ENCODE results near the gene DNAJC8. TPM values are rescaled to one million over a fixed set of nuclear protein-coding genes. Genes with fewer than 3 reads are reported as not detected.

Gene DNAJC8
- total RNA-seq, 1 experiment from 2014 or later = 127 TPM

DNA sequence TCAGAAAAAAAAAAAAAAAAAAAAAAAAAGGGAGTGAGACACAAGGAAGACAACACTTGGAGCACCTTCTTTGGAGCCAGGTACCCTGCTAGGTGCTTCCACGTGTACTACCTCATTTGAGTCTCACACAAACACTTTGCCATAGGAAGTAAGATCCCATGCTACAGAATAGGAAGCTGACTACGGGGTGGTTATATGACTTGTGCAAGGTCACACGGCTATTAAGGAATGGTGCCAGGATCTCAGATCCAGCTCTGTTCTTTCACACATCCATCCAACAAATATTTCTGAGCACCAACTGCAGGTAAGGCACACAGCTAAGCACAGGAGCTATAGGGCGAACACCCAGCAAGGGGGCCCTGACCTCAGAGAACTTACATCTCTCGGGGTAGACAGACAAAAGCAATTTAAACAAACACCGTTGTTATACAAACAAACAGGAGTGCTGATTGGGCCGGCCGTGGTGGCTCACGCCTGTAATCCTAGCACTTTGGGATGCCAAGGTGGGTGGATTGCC is 78.7 kb downstream of the DNAJC8 start:
- intact Hi-C loops (cut with micrococcal nuclease; ENCODE audit: unreplicated experiment) (no loop called here), in situ Hi-C loops (cut with HindIII; ENCODE audit: low pct_unique_long_range_greater_than_20kb, low sequenced_read_pairs) (no loop called here)
- peak overlapping the region; percentile 3; the same call in 1 of the 2 replicates for H3K27ac ChIP-seq (ENCODE audit: low read length)
- H3K27me3 ChIP-seq (ENCODE audit: control insufficient read depth, insufficient read depth, low read length) = no peaks in the 10 kb centered on the region
- no peak overlapping the region for H3K4me3 ChIP-seq (ENCODE audit: low read depth in 2 of 2, low read length in 2 of 2)
- ChIA-PET CTCF (interaction anchor here (1.2 kb wide), 1 partner anchor 43 kb away, joined by 3 read pairs; no protein-coding TSS in a partner anchor), POLR2A (interaction anchor here (0.6 kb wide), 1 partner anchor 15 kb away, joined by 11 read pairs; no protein-coding TSS in a partner anchor)
- TF ChIP-seq, protein P1, sequence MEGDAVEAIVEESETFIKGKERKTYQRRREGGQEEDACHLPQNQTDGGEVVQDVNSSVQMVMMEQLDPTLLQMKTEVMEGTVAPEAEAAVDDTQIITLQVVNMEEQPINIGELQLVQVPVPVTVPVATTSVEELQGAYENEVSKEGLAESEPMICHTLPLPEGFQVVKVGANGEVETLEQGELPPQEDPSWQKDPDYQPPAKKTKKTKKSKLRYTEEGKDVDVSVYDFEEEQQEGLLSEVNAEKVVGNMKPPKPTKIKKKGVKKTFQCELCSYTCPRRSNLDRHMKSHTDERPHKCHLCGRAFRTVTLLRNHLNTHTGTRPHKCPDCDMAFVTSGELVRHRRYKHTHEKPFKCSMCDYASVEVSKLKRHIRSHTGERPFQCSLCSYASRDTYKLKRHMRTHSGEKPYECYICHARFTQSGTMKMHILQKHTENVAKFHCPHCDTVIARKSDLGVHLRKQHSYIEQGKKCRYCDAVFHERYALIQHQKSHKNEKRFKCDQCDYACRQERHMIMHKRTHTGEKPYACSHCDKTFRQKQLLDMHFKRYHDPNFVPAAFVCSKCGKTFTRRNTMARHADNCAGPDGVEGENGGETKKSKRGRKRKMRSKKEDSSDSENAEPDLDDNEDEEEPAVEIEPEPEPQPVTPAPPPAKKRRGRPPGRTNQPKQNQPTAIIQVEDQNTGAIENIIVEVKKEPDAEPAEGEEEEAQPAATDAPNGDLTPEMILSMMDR (IDR thresholded peaks at IDR 0.05) = no peak
- TF ChIP-seq TCF7L2 (IDR thresholded peaks at IDR 0.05; ENCODE audit: low read depth, low read length) (no peak), SIN3A (IDR thresholded peaks at IDR 0.05; ENCODE audit: borderline replicate concordance, insufficient read depth, low read depth, low read length) (no peak), POLR2AphosphoS5 (IDR thresholded peaks at IDR 0.05; ENCODE audit: low read depth, low read length) (no peak)
- TF ChIP-seq, protein P2, sequence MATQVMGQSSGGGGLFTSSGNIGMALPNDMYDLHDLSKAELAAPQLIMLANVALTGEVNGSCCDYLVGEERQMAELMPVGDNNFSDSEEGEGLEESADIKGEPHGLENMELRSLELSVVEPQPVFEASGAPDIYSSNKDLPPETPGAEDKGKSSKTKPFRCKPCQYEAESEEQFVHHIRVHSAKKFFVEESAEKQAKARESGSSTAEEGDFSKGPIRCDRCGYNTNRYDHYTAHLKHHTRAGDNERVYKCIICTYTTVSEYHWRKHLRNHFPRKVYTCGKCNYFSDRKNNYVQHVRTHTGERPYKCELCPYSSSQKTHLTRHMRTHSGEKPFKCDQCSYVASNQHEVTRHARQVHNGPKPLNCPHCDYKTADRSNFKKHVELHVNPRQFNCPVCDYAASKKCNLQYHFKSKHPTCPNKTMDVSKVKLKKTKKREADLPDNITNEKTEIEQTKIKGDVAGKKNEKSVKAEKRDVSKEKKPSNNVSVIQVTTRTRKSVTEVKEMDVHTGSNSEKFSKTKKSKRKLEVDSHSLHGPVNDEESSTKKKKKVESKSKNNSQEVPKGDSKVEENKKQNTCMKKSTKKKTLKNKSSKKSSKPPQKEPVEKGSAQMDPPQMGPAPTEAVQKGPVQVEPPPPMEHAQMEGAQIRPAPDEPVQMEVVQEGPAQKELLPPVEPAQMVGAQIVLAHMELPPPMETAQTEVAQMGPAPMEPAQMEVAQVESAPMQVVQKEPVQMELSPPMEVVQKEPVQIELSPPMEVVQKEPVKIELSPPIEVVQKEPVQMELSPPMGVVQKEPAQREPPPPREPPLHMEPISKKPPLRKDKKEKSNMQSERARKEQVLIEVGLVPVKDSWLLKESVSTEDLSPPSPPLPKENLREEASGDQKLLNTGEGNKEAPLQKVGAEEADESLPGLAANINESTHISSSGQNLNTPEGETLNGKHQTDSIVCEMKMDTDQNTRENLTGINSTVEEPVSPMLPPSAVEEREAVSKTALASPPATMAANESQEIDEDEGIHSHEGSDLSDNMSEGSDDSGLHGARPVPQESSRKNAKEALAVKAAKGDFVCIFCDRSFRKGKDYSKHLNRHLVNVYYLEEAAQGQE (IDR thresholded peaks at IDR 0.05; ENCODE audit: insufficient read depth in 1 of 2, low read depth in 2 of 2, low read length in 1 of 2) = no peak
- H3K9me3 ChIP-seq (ENCODE audit: control insufficient read depth, insufficient read depth, low read depth, low read length) = no peaks in the 10 kb centered on the region
- BruUV-seq (replicated peaks) = no TSS peak
- no peak for ATAC-seq
- no peak for DNase-seq (ENCODE audit: low read depth, low spot score)
- H3K4me1 ChIP-seq (ENCODE audit: control insufficient read depth, insufficient read depth, low read length) = peaks cover 6% of the 10 kb centered on the region; the same call in 1 of the 2 replicates
- no peaks in the 10 kb centered on the region for H3K36me3 ChIP-seq (ENCODE audit: control insufficient read depth, insufficient read depth, low read length)

Other genes starting within 250 kb of the DNAJC8 start
- 17.5 TPM for gene EYA3, start 144.4 kb downstream of the DNAJC8 start, total RNA-seq (2021; ENCODE audit: unreplicated experiment)
- gene PTAFR, start 56.3 kb downstream of the DNAJC8 start, total RNA-seq (2021; ENCODE audit: unreplicated experiment) = 0.13 TPM
- gene ATP5IF1, start 3.1 kb upstream of the DNAJC8 start, total RNA-seq (2021; ENCODE audit: unreplicated experiment) = 94.5 TPM
- 19.7 TPM for gene SESN2, start 26.5 kb upstream of the DNAJC8 start, total RNA-seq (2021; ENCODE audit: unreplicated experiment)
- gene MED18, start 96.0 kb upstream of the DNAJC8 start, total RNA-seq (2021; ENCODE audit: unreplicated experiment) = 21.7 TPM
- 63.4 TPM for gene PHACTR4, start 136.7 kb upstream of the DNAJC8 start, total RNA-seq (2021; ENCODE audit: unreplicated experiment)

All from Panc1 (cell line).